HEK293 (cell line): Measurements from ENCODE around the gene CYB5RL.

Experiments
- CTCF ChIA-PET: fragments of 350-600 bp; formaldehyde crosslinking; extraction: SDS; loops from one replicate; lab custom pipeline; 2021; ENCODE audit warnings: antibody characterized with exemption; lab: Yijun Ruan, JAX
- POLR2A ChIA-PET: fragments of 300-600 bp; formaldehyde crosslinking; extraction: SDS; loops from one replicate; lab custom pipeline; 2020; ENCODE audit warnings: antibody characterized with exemption, inconsistent platforms; lab: Yijun Ruan, JAX
- H3K27ac ChIP-seq: fragments of 200-500 bp; sonication (Bioruptor generic); 2 replicates; pipeline ENCODE4 v1.5.1; 2014; ENCODE audit warnings: low read depth, low read length, control low read depth, inconsistent platforms; ENCODE audit errors: extremely low read depth
- H3K36me3 ChIP-seq, 2 experiments: fragments of 200-500 bp in 1 of 2; sonication (Bioruptor generic) in 1 of 2; 1 replicate in 1 of 2; 2 replicates in 1 of 2; pipeline ENCODE4 v1.5.1; 2014 to 2017; ENCODE audit warnings: inconsistent platforms in 2 of 2, low read length in 2 of 2; ENCODE audit not compliant: control insufficient read depth in 2 of 2, insufficient read depth in 1 of 2
- H3K4me1 ChIP-seq: fragments of 200-500 bp; sonication (Bioruptor generic); 2 replicates; pipeline ENCODE4 v1.5.1; 2014; ENCODE audit warnings: mild to moderate bottlenecking, low read length, inconsistent platforms; ENCODE audit not compliant: control insufficient read depth, insufficient read depth
- H3K4me3 ChIP-seq: 2 replicates; pipeline ENCODE4 v1.5.1; 2011; ENCODE audit warnings: low read depth, mild to moderate bottlenecking, control low read depth, low read length, moderate library complexity
- H3K9me3 ChIP-seq: fragments of 200-500 bp; sonication (Bioruptor generic); 2 replicates; pipeline ENCODE4 v1.5.1; 2014; ENCODE audit warnings: low read depth, low read length, inconsistent platforms; ENCODE audit not compliant: control insufficient read depth, insufficient read depth
- EGR2 ChIP-seq: fragments of 450-650 bp; formaldehyde crosslinking; IDR thresholded peaks from 2 replicates; pipeline ENCODE4 v1.5.1; 2016; ENCODE audit warnings: low read depth, missing biosample characterization, missing genetic modification characterization
- ELK4 ChIP-seq: IDR thresholded peaks from 2 replicates; pipeline ENCODE4 v1.6.1; 2011; ENCODE audit warnings: mild to moderate bottlenecking, low read depth, low read length, borderline replicate concordance
- GLIS1 ChIP-seq: fragments of 450-650 bp; formaldehyde crosslinking; IDR thresholded peaks from 2 replicates; pipeline ENCODE4 v1.5.1; 2016; ENCODE audit warnings: missing biosample characterization, missing genetic modification characterization
- HOXD13 ChIP-seq: sonication (generic); formaldehyde crosslinking; IDR thresholded peaks from 2 replicates; pipeline ENCODE4 v1.8.0; 2022; ENCODE audit warnings: missing genetic modification reagents, borderline replicate concordance
- PRDM1 ChIP-seq: fragments of 450-650 bp; formaldehyde crosslinking; IDR thresholded peaks from 2 replicates; pipeline ENCODE4; 2016; ENCODE audit warnings: missing biosample characterization, missing genetic modification characterization
- SP2 ChIP-seq: fragments of 450-650 bp; formaldehyde crosslinking; IDR thresholded peaks from 2 replicates; pipeline ENCODE4 v1.5.1; 2016; ENCODE audit warnings: missing biosample characterization, missing genetic modification characterization
- SP7 ChIP-seq: fragments of 450-650 bp; formaldehyde crosslinking; IDR thresholded peaks from 2 replicates; pipeline ENCODE4 v1.5.1; 2016; ENCODE audit warnings: missing biosample characterization, missing genetic modification characterization
- ZBTB17 ChIP-seq: fragments of 450-650 bp; formaldehyde crosslinking; IDR thresholded peaks from 2 replicates; pipeline ENCODE4 v1.5.1; 2016; ENCODE audit warnings: missing biosample characterization, missing genetic modification characterization
- ZEB2 ChIP-seq: fragments of 450-650 bp; formaldehyde crosslinking; IDR thresholded peaks from 2 replicates; pipeline ENCODE4 v1.5.1; 2016; ENCODE audit warnings: missing biosample characterization, missing genetic modification characterization
- ZFHX2 ChIP-seq: fragments of 450-650 bp; formaldehyde crosslinking; conservative IDR thresholded peaks from 2 replicates; pipeline ENCODE4 v1.5.1; 2016; ENCODE audit warnings: missing biosample characterization, missing genetic modification characterization
- ZFP41 ChIP-seq: fragments of 450-650 bp; formaldehyde crosslinking; IDR thresholded peaks from 2 replicates; pipeline ENCODE4 v1.5.1; 2016; ENCODE audit warnings: missing biosample characterization, missing genetic modification characterization, borderline replicate concordance
- ZNF37A ChIP-seq: fragments of 450-650 bp; IDR thresholded peaks from 2 replicates; pipeline ENCODE4 v1.5.1; 2018; ENCODE audit warnings: missing biosample characterization, missing genetic modification characterization
- ZNF394 ChIP-seq: fragments of 450-650 bp; formaldehyde crosslinking; IDR thresholded peaks from 2 replicates; pipeline ENCODE4 v1.5.1; 2016; ENCODE audit warnings: missing biosample characterization, missing genetic modification characterization, mild to moderate bottlenecking, moderate library complexity, borderline replicate concordance
- ZNF404 ChIP-seq: fragments of 450-650 bp; formaldehyde crosslinking; IDR thresholded peaks from 2 replicates; pipeline ENCODE4 v1.5.1; 2017; ENCODE audit warnings: missing biosample characterization, missing genetic modification characterization
- ZNF510 ChIP-seq: fragments of 450-650 bp; formaldehyde crosslinking; IDR thresholded peaks from 2 replicates; pipeline ENCODE4 v1.5.1; 2018; ENCODE audit warnings: mild to moderate bottlenecking, missing genetic modification characterization, missing biosample characterization; ENCODE audit not compliant: insufficient replicate concordance
- ZNF600 ChIP-seq: fragments of 450-650 bp; formaldehyde crosslinking; IDR thresholded peaks from 2 replicates; pipeline ENCODE4 v1.5.1; 2016; ENCODE audit warnings: missing biosample characterization, missing genetic modification characterization
- ZNF624 ChIP-seq: fragments of 450-650 bp; formaldehyde crosslinking; IDR thresholded peaks from 2 replicates; pipeline ENCODE4 v1.5.1; 2017; ENCODE audit warnings: missing biosample characterization, missing genetic modification characterization
- ZNF629 ChIP-seq: fragments of 450-650 bp; formaldehyde crosslinking; IDR thresholded peaks from 2 replicates; pipeline ENCODE4 v1.5.1; 2017; ENCODE audit warnings: missing biosample characterization, missing genetic modification characterization
- ZNF639 ChIP-seq: fragments of 450-650 bp; formaldehyde crosslinking; IDR thresholded peaks from 2 replicates; pipeline ENCODE4 v1.5.1; 2016; ENCODE audit warnings: missing biosample characterization, missing genetic modification characterization
- ZNF660 ChIP-seq: fragments of 450-650 bp; IDR thresholded peaks from 2 replicates; pipeline ENCODE4 v1.5.1; 2018; ENCODE audit warnings: missing biosample characterization, mild to moderate bottlenecking, missing genetic modification characterization
- ZNF664 ChIP-seq: fragments of 450-650 bp; formaldehyde crosslinking; IDR thresholded peaks from 2 replicates; pipeline ENCODE4 v1.5.1; 2016; ENCODE audit warnings: missing biosample characterization, missing genetic modification characterization
- ZXDB ChIP-seq: fragments of 450-650 bp; formaldehyde crosslinking; IDR thresholded peaks from 2 replicates; pipeline ENCODE4 v1.5.1; 2016; ENCODE audit warnings: missing biosample characterization, missing genetic modification characterization
- TF ChIP-seq, protein P1 (sequence below): fragments of 450-650 bp; formaldehyde crosslinking; IDR thresholded peaks from 2 replicates; pipeline ENCODE4 v1.5.1; 2016; ENCODE audit warnings: missing biosample characterization, missing genetic modification characterization

The CYB5RL gene

GRCh38 chr1:54230507-54231339 is 30.9 kb upstream of the CYB5RL start:
- peaks cover 0 to 3% of the 10 kb centered on the region in 2 experiments; a peak in 1 of 3 replicates for H3K36me3 ChIP-seq
- no peak overlapping the region for H3K4me3 ChIP-seq
- TF ChIP-seq ZNF664 (tag by site-specific recombination) (peak; percentile 79; the same call in 1 of the 2 replicates), ZEB2 (no peak), ZNF639 (tag by site-specific recombination) (no peak), ZBTB17 (tag by site-specific recombination) (0 out of 2 replicates have a peak, but pooled peaks have one; percentile 9), ZNF37A (tag by site-specific recombination) (no peak), ZNF629 (0 out of 2 replicates have a peak, but pooled peaks have one; percentile 13), ZNF624 (tag by site-specific recombination) (no peak), EGR2 (tag by site-specific recombination) (no peak)
- ChIA-PET CTCF (no interaction called here), POLR2A (no interaction called here)
- no peaks in the 10 kb centered on the region for H3K4me1 ChIP-seq
- no peaks in the 10 kb centered on the region for H3K9me3 ChIP-seq
- H3K27ac ChIP-seq, result no peak overlapping the region

DNA sequence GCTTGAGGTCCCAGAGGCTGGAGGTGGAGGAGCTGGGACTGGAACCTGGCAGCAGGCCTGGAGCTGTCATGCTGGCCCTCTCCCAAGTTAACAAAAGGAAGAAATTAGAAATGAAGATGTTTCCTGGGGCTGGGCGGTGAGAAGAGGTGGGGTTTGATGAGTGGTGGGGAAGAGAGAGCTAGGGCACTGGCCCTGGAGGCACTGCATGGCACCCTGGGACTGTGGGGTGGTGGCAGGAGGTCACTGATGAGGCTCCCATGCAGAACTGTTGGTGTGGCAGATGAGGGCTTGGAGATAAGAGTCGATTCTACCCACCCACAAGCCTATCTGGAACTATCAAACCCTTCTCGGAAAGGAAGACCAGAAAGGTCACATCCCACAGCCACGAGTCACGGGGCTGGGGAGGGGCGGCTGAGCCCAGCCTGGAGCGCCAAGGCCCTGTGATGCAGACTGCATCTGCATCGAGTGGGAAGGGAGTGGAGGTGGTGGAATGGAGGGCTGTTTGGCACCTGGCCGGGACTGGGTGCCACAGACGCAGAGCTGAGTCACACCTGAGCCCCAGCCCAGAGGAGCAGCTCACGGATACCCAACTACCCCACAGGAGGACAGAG is 29.6 kb upstream of the CYB5RL start:
- no peak overlapping the region for H3K27ac ChIP-seq
- H3K36me3 ChIP-seq, result peaks cover 0 to 3% of the 10 kb centered on the region in 2 experiments; a peak in 1 of 3 replicates
- no peak overlapping the region for H3K4me3 ChIP-seq
- POLR2A ChIA-PET, result interaction anchor here (1.0 kb wide), 1 partner anchor 30 kb away, joined by 4 read pairs; the partner anchor contains the start of genes CYB5RL and MRPL37
- H3K4me1 ChIP-seq, result no peaks in the 10 kb centered on the region
- no peaks in the 10 kb centered on the region for H3K9me3 ChIP-seq
- TF ChIP-seq ELK4, result no peak
- TF ChIP-seq GLIS1 (tag by site-specific recombination), result 0 out of 2 replicates have a peak, but pooled peaks have one; percentile 11
- peak; percentile 91 for TF ChIP-seq ZFHX2 (tag by site-specific recombination)
- TF ChIP-seq SP7 (tag by site-specific recombination), result peak; percentile 43; the same call in 1 of the 2 replicates
- TF ChIP-seq ZFP41 (tag by site-specific recombination), result no peak
- peak; percentile 61; the same call in 1 of the 2 replicates for TF ChIP-seq ZNF600 (tag by site-specific recombination)
- TF ChIP-seq EGR2 (tag by site-specific recombination), result peak; percentile 91
- CTCF ChIA-PET, result interaction anchor here (0.7 to 1.1 kb wide), 2 partner anchors 10 to 105 kb away, joined by 3 read pairs; no protein-coding TSS in a partner anchor

DNA sequence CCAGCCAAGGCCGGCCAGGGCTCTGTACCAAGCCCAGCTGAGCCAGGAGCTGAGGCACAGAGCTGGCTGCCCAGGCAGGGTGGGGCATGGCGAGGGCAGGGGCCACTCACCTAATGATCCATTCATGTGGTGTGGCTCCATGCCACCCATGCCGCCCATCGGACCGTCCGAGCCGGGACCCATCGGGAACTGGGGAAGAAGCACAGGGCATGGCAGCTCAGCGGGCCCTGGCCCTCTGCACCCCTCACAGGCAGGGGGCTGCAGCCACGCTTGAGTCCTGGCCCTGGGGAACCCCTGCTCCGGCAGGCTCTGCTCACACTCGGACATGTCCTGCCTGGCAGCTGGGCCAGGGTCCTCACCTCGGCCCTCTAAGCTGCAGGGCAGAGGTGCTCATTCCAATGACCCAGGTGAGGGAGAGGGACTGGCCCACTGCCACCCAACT is 28.8 kb upstream of the CYB5RL start:
- peaks cover 0 to 3% of the 10 kb centered on the region in 2 experiments; a peak in 1 of 3 replicates for H3K36me3 ChIP-seq
- H3K27ac ChIP-seq, result no peak overlapping the region
- H3K4me3 ChIP-seq, result no peak overlapping the region
- no peak for TF ChIP-seq ZNF394 (tag by site-specific recombination)
- TF ChIP-seq HOXD13 (CRISPR knock-in tag), result no peak
- no peak for TF ChIP-seq PRDM1
- no peak for TF ChIP-seq ZNF660 (tag by site-specific recombination)
- no peak for TF ChIP-seq ZXDB
- TF ChIP-seq ZNF404 (tag by site-specific recombination), result no peak
- no peak for TF ChIP-seq SP2 (tag by site-specific recombination)
- no peak for TF ChIP-seq ZNF510 (tag by site-specific recombination)
- TF ChIP-seq, protein P1, sequence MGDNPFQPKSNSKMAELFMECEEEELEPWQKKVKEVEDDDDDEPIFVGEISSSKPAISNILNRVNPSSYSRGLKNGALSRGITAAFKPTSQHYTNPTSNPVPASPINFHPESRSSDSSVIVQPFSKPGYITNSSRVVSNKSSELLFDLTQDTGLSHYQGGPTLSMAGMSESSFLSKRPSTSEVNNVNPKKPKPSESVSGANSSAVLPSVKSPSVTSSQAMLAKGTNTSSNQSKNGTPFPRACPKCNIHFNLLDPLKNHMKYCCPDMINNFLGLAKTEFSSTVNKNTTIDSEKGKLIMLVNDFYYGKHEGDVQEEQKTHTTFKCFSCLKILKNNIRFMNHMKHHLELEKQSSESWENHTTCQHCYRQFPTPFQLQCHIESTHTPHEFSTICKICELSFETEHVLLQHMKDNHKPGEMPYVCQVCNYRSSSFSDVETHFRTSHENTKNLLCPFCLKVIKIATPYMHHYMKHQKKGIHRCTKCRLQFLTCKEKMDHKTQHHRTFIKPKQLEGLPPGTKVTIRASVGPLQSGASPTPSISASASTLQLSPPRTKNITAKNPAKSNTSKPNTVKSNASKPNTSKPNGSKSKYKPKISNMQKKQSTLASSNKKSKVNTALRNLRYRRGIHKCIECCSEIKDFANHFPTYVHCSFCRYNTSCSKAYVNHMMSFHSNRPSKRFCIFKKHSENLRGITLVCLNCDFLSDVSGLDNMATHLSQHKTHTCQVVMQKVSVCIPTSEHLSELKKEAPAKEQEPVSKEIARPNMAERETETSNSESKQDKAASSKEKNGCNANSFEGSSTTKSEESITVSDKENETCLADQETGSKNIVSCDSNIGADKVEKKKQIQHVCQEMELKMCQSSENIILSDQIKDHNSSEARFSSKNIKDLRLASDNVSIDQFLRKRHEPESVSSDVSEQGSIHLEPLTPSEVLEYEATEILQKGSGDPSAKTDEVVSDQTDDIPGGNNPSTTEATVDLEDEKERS (tag by site-specific recombination), result no peak
- H3K4me1 ChIP-seq, result no peaks in the 10 kb centered on the region
- ChIA-PET CTCF (no interaction called here), POLR2A (no interaction called here)
- H3K9me3 ChIP-seq, result no peaks in the 10 kb centered on the region
